ENCODE data around the gene TCHH.
"Not testable (repeated sequence)": the region's sequence is repeated elsewhere in the genome, so short reads cannot be mapped to it uniquely, and the experiment has no call there.

The TCHH gene, protein sequence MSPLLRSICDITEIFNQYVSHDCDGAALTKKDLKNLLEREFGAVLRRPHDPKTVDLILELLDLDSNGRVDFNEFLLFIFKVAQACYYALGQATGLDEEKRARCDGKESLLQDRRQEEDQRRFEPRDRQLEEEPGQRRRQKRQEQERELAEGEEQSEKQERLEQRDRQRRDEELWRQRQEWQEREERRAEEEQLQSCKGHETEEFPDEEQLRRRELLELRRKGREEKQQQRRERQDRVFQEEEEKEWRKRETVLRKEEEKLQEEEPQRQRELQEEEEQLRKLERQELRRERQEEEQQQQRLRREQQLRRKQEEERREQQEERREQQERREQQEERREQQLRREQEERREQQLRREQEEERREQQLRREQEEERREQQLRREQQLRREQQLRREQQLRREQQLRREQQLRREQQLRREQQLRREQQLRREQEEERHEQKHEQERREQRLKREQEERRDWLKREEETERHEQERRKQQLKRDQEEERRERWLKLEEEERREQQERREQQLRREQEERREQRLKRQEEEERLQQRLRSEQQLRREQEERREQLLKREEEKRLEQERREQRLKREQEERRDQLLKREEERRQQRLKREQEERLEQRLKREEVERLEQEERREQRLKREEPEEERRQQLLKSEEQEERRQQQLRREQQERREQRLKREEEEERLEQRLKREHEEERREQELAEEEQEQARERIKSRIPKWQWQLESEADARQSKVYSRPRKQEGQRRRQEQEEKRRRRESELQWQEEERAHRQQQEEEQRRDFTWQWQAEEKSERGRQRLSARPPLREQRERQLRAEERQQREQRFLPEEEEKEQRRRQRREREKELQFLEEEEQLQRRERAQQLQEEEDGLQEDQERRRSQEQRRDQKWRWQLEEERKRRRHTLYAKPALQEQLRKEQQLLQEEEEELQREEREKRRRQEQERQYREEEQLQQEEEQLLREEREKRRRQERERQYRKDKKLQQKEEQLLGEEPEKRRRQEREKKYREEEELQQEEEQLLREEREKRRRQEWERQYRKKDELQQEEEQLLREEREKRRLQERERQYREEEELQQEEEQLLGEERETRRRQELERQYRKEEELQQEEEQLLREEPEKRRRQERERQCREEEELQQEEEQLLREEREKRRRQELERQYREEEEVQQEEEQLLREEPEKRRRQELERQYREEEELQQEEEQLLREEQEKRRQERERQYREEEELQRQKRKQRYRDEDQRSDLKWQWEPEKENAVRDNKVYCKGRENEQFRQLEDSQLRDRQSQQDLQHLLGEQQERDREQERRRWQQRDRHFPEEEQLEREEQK (N-terminal part only)

DNA sequence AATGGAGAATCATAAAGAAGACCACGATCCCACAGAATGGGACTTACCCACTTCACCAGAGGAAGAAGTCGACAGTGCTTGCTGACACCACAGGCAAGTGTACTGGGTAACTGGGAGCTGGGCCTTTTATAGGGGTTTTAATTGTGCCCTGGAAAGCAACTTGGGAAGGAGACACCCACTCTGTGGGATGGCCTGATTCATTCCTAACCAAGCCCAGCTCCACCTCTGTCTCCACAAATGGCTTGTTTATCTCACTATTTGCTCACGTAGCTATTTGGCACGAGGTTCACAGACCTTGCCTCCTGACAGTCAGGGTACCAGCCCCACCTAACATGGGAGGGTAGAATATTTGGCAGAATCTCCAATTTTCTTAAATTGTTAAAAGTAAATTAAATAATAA, at the start of gene TCHH:
TSS of gene TCHH (minus strand) at position 101 of the 400 bp plus-strand sequence. CDS start 1,364 bp downstream, outside the sequence.
- DNase-seq (ENCODE audit: low read depth in 3 of 3): no peak

DNA sequence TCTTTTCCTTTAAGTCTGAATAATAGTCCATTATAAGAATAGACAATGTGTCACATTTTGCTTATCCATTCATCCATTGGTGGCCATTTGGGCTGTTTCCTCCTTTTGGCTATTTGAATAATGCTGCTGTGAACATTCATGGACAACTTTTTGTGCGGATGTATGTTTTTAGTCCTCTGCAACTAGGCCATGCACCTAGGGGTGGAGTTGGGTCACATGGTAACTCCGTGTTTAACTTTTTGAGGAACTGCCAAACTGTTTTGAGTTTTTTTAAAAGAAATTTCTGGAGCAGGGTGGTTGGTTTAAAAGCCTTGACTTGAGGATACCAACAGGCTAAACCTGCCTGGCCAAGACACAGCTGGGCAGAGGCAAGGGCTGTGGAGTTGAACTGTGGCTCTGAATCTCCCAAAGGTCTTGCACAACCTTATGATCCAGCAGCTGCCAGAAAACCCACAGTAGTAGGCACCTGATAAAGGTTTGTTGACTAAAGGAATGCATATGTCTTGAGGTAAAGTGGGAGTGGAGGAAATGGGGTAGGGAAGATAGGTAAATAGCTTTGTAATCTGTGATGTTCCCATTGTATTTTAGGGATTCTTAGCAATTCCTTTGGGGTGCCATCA, 49.4 kb upstream of the TCHH start:
- no peak for DNase-seq (ENCODE audit: low read depth in 3 of 3)

DNA sequence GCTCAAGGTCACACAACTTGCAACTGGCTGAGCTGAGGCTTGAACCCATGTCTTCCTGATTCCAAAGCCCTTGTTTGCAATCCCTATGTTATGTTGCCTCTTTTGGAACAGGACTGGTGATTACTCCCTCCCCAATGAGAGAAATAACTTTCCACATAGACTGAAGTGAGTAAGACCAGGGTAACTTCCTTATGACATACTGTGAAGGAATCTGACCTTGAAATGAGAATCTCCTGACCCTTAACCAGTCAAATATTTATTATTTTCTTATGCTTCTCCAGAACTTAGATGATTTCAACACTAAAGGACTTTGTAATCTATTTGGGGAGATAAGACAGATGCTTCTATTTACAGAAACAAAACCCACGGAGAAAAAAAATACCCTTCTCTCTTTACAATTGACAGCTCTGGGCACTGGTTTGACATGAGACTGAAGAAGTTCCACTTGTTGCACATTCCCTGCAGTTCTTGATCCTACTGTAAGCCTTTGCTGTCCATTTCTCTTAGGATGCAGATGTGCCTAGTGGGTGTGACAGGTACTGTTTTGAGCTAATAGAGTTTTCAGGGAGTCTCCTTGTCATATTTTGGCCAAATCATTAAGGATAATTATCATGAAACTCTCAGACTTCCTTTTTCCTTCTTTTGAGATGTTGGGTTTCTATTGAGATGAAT, 47.7 kb upstream of the TCHH start:
- DNase-seq (ENCODE audit: low read depth in 3 of 3): no peak

DNA sequence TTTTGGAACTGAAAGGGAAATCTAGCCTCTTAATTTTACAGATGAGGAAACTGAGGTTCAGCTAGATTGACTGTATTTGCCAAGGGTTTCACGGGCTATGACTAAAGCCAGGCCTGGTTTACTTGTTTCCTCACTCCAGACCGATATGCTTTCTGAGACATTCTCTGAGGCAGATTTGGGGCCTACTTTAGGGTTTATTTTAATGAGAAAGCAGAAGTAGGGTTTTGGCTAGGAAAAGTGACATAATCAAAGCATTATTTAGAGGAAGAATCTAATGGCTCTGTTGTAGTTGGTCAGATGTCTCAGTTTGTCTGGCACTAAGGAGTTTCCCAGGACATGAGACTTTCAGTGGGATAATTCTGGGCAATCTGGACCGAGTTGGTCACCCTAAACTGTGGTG, 45.3 kb upstream of the TCHH start:
- DNase-seq (ENCODE audit: low read depth in 3 of 3): no peak

DNA sequence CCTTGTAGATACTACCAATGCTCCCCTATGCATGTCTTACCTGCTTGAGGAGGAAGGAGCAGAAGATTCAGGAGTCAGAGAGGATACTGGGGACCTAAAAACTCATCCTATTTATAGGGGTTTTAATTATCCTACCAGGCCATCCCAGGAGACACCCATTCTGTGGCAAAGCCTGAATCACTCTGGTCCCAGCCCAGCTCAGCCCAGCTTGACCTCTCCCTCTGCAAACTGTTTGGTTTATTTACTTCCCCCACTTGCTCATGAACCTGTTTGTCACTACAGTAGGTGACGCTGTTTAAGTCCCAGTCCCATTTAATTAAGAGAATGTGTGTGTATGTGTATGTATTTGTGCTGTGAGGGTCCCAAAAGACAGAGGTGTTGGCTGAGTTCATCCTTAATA, 43.9 kb upstream of the TCHH start, which contains the start of gene RPTN:
TSS of gene RPTN (minus strand) at position 85 of the 400 bp plus-strand sequence. CDS start 1,339 bp downstream, outside the sequence.
- DNase-seq (ENCODE audit: low read depth in 3 of 3): no peak

DNA sequence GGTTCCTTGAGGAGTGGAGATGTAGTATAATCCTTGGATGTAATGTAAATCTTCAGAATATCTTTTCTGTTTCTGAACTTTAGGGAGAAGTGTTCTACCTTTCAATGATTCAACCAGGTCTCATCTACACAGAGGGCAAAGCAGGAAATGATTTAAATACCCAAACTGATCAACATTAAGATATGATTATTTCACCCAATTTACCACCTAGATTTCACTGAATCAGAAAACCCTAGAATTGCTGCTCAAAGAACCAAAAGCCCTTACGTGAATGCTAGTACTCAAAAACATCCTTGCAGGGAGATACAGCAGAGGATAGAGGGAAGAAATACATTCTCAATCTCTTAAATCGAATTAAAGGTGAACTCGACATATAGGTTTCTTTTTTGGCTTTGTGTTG, 38.8 kb upstream of the TCHH start:
- no peak for DNase-seq (ENCODE audit: low read depth in 3 of 3)

DNA sequence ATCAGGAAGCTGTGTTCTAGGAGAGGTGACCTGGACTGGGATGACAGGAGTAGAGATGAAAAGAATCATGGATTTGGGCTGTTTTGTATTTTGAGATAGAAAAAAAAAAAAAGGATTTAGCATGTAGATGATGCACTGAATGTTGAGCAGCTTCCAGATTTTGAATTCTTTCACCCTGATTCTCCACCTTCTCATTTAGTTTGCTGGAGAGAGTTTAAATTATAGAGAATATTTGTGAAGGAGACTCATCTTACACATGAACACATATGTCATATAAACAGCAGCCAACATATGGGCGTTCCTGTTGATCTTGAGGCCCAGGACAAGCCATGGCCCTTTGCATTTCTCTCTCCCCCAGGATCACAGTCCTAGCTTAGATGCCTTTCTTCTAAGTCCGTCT, 36.4 kb upstream of the TCHH start:
- no peak for DNase-seq (ENCODE audit: low read depth in 3 of 3)

DNA sequence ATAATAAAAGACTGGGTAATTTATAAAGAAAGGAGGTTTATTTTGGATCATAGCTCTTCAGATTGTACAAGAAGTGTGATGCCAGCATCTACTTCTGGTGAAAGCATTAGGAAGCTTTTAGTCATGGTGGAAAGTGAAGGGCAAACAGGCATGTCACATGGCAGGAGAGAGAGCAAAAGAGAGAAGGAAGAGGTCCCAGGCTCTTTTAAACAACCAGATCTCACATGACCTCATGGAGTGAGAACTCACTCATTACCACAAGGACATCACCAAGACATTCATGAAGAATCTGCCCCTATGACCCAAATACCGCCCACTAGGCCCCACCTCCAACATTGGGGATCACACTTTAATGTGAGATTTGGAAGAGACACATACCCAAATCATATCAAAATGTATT, 33.7 kb upstream of the TCHH start:
- no peak for DNase-seq (ENCODE audit: low read depth in 3 of 3)

DNA sequence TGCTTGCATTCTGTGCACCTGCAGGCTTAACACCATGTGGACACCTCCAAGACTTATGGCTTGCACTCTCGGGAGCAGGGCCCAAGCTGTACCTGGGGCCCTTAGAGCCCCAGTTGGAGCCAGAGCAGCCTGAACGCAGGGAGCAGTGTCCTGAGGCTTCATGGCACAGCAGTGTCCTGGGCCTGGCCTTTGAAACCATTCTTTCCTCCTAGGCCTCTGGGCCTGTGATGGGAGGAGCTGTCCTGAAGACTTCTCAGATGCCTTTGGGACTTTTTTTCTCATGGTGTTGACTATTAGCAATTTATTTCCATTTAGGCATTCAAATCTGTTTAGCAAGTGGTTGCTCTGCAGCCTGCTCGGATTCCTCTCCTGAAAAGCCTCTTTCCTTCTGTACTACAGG, 32.8 kb upstream of the TCHH start:
- no peak for DNase-seq (ENCODE audit: low read depth in 3 of 3)

DNA sequence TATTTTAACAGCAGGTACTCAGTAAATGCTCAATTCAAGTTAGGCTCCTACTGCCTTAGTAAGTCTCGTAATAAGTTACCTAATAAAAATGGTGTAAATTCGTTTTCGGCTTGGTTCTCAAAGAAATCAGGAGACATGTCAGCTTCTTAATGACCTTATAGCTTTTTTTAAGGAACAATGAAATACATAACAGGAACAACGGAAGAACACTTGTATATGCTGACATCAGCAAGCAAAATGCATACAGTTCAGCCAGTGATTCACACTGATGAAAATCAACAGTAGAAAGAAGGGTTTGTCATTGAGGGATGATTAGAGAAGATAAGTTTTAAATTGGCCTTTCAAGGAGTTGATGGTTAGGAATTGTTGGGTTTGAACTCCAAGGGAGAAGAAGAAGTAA, 30.5 kb upstream of the TCHH start:
- DNase-seq (ENCODE audit: low read depth in 3 of 3): no peak

DNA sequence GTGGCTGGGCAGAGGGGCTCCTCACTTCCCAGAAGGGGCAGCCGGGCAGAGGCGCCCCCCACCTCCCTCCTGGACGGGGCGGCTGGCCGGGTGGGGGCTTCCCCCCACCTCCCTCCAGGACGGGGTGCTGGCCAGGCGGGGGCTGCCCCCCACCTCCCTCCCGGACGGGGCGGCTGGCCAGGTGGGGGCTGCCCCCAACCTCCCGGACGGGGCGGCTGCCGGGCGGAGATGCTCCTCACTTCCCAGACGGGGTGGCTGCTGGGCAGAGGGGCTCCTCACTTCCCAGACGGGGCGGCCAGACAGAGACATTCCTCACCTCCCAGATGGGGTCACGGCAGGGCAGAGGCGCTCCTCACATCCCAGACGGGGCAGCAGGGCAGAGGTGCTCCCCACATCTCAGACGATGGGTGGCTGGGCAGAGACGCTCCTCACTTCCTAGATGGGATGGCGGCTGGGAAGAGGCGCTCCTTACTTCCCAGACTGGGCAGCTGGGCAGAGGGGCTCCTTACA, 29.5 kb upstream of the TCHH start:
- not testable (repeated sequence) for DNase-seq (ENCODE audit: low read depth in 3 of 3)

DNA sequence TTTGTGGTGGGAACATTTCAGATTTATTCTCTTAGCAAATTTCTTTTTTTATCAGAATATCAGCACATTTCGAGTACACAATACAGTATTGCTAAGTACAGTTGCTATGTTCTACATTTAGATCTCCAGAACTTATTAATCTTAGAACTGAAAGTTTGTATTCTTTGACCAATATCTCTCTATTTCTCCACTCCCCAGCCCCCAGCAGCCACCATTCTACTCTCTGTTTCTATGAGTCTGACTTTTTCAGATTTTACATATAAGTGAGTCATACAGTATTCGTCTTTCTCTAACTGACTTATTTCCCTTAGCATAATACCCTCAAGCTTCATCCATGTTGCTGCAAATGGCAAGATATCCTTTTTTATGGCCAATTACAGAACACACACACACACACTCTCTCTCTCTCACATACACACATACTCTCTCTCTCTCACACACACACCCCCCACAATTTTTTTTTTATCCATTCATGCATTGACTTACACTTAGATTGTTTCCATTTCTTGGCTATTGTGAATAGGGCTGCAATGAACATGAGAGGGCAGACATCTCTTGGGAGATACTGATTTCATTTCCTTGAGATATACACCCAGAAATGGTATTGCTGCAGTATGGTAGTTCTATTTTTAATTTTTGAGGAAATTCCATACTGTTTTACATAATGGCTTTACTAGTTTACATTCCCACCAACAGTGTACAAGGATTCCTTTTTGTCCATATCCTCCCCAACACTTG, 28.1 kb upstream of the TCHH start:
- peak in 2 of 3 experiments; percentile 4 to 43 for DNase-seq (ENCODE audit: low read depth in 3 of 3)

DNA sequence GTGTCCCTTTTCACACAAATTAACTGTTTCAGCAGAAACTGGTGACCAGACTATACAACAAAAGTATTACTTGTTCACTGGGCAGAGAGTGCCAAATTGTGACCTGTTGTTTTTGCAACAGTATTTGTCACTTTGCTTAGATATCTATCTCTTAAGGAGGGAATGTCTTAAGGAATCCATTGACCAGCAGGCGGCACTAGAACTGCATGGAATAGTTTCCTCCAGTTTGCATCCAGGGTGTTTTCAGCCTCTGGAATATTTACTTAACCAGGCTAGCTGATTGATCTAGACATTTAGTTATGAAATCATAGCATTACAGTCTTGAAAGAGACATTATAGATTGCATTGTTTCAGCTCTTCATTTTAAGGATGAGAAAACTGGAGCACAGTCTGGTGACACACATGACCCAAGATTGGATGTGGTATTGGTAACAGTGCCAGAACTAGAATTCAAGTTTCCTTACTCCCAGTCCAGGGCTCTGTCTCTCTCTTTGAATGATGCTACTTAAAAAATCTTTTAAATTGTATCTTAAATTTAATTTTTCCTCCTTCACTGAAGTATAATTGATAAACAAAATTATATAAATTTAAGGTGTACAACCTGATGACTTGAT, 26.8 kb upstream of the TCHH start:
- no peak for DNase-seq (ENCODE audit: low read depth in 3 of 3)

DNA sequence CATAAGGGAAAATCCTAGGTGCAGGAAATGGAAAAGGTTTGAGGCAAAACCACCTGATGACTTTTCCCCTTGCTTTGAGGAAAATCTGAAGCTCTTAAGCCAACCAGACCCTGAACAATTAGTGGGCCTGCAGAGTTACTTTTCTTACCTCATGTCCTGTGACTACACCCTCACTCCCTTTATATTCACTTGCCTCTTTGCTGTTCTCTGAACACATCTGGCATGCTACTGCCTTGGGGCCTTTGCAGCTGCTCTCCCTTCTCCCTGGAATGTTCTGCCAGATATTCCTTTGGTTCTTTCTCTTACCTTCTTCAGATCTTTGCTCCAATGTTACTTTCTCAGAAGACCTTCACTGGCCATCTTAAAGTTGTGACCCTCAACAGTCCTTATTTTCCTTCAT, 22.0 kb upstream of the TCHH start:
- no peak for DNase-seq (ENCODE audit: low read depth in 3 of 3)

DNA sequence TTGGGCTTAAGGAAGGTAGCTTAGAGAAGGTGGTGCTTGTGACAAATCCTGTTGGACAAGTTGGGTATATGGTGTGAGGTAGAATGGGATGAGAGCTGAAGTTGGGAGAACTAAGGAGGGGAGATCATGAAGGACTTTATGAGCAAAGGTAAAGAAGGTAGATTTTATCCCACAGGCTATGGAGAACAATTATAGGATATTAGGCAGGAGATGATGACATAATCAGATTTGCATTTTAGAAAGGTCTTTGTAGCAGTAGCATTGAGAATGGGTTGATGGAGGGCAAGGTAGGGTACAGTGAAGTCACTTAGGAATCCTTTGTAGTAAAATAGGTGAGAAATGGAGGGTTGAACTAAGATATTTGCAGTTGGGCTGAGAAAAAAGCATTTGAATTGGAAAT, 14.9 kb upstream of the TCHH start:
- DNase-seq (ENCODE audit: low read depth in 3 of 3): no peak

DNA sequence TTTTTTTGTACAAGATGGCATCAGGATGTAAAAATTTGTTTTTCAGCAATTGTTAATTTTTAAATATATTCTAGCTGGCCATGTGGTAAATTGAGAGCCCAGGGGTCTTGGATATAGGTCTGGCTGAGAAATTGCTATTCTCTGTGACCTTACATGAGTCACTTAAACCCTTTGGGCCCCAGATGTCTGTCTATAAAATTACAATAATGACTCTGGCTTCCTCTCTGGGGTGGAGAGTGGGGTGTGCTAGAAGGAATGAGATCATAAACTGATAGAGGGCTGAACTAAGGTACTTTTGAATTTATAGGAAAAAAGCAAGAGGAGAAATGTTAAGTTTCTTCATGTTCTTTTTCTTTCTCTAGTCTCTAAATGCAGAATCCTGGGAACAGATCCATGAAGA, 12.4 kb upstream of the TCHH start:
- no peak for DNase-seq (ENCODE audit: low read depth in 3 of 3)

DNA sequence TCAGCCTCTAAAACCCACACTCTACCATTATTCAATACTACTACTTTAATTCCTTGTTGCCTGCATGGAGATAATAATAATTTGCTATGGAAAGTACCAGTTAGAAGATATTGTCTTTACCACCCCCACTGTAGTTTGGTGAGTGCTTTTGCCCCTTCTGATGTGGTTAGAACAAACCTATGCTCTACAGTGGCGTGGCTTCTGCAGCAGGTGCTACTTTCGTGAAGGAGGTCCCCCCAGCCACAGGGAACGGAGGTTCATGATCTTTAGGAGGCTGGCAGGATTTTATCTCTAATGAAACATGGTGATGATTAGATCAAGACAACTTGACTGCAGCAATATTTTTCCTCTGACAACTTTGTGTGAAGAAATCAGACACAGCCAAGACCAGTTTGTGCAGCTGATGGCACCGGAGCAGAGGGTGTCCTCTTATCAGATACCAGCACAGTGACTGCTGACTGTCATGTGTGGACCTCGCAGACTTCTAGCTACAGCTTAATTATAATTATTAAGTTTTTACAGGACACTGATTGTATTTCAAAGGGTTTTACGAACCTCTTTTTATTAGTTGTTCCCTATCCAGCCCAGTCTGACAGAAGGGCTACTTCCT, 10.7 kb upstream of the TCHH start:
- DNase-seq (ENCODE audit: low read depth in 3 of 3): no peak

DNA sequence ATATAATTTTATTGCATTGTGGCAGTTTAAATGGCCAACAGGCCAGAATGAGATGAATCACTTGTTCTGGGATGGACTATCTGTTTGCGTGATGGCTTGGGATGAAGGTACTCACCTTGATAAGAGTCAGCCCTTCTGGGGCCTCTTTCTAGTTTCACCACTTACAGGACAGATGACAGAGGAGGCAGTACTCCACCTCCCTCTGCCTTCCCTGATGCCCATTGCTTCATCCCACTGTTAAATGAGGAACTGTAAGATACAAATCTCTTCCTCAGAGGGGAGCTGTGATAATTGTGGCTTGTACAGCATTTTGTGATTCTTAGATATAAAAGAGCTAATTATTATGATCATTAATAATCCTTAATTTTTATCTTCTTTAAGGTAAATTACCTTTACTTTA, 3.7 kb upstream of the TCHH start:
- no peak for DNase-seq (ENCODE audit: low read depth in 3 of 3)

DNA sequence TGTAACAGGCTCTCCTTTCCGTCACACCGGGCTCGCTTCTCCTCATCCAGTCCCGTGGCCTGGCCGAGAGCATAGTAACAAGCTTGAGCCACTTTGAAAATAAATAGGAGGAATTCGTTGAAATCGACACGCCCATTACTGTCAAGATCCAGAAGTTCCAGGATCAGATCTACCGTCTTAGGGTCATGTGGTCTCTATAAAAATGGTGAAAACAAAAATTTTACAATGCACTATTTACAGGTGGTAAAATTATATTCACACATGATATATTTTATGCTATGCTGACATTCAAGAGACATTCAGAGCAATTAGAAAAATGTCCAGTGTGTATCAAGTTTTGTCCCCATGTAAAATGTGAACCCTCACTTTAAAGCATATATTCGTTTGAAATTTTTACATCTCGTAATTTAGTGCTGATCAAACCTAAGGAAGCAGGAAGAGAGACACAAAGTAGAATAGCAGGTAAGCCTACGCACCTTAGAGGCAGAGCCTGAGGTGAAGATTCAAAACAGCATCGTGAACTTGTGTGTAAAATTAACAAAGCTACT, 2.3 kb downstream of the TCHH start:
- DNase-seq (ENCODE audit: low read depth in 3 of 3): no peak

Data from stimulated activated CD4-positive, alpha-beta T cell treated with anti-CD3 and anti-CD28 coated beads, TNF-alpha, amount 100 ng/mL, for 24 hours (primary cell).